ENCODE measurements around the gene RPN1.
A peak's percentile ranks its signal among the peaks of the same experiment; 100 is the strongest.
"Not testable (repeated sequence)": the region's sequence is repeated elsewhere in the genome, so short reads cannot be mapped to it uniquely, and the experiment has no call there.

RPN1 gene

GRCh38 chr3:128650096-128651050 is at the start of gene RPN1:
Gene RPN1, minus strand, starts transcription at chr3:128650818. Its CDS starts 18 bp downstream, at chr3:128650800.
- peak; percentile 94 for DNase-seq

DNA sequence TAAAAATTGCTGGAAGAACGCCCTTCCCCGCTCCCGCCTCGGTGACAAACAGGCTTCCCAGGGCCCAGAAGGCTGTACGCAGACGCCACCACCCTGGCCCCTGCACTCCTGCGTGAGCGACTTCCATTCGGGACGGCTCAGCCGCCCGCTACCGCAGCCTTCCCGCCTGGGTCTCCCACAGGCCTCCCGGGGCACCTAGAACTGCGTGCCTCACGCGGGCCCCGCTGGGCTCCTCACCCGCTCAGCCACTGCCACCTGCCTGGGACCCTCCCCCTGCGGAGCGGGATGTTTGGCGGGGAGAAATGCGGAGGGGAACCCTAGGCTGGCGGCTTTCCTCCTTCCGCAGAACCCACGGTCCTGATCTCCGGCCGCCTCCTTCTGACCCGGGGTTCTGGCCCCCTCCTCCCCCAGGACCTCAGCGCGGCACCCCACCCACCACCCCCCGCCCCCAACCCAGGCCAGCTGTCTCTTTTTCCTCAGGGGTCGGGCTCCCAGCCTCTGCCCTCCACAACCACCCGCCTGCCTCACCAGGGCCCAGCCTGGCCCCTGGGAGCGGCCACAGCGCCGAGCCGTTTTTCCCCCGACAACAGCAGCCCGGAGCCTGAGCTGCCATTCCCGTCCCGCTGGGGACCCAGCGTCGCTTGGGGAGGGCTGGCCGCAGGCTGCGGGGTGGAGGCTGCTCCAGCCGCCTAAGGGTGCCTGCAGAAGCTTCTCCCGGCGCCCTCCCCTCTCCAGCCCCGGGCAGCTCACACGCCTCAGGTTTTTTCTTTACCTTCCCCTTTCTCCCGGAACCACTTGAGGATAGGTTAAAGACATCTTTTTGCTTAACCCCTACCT is 47.8 kb upstream of the RPN1 start:
- DNase-seq: peak; percentile 9

DNA sequence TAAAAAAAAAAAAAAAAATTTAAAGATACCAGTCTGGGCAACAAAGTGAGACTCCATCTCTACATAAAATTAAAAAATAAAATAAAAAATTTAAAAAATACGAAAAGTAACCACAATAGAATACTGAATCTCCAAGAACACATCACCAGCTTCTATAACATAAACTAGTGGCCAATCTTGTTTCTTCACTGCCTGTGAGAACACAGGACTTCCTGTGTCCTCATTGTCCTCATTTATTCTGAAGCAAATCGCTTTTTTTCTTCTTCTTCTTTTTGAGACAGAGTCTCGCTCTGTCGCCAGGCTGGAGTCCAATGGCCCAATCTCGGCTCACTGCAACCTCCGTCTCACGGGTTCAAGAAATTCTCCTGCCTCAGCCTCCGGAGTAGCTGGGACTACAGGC is 46.7 kb upstream of the RPN1 start:
- no peak for DNase-seq

DNA sequence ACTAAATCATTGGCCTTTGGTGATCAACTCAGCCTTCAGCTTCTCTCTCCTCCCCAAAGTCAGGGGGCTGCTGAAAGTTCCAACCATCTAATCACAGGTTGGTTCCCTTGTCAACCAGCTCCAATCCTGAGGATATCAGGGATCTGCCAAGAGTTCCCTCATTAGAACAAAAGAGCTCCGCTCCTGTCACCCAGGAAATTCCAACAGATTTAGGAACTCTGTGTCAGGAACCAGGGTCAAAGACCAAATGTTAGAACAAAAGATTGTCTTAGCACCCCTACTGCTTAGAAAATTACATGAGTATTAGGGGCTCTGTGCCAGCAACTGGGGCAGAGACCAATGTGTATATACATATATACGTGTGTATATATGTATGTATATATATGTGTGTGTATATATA is 43.1 kb upstream of the RPN1 start:
- no peak for DNase-seq

- DNase-seq: no peak
Measured at GRCh38 chr3:128689060-128689459, 38.4 kb upstream of the RPN1 start.

GRCh38 chr3:128686465-128686864 is 35.8 kb upstream of the RPN1 start:
- DNase-seq: no peak

- no peak for DNase-seq
Measured at GRCh38 chr3:128684986-128685726, 34.5 kb upstream of the RPN1 start.

DNA sequence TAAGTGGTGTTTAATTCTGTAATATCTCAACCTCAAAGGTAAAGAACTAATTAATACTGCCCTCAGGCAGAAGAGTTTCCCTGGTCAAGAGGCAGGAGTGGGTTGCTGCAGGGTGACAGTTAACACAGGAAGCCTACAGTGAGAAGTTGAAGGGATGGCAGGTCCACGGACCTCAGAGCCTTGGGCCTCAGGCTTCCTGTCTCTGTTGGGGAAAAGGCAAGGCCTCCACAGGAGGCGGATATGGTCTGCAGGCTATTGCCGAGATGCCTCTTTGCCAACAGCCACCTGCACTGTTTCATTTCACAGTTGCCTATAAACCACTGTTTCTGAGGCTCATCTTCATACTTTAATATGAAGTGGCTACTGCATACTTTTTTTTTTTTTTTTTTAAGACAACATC is 33.3 kb upstream of the RPN1 start:
- DNase-seq: no peak

- no peak for DNase-seq
Measured at GRCh38 chr3:128681369-128681829, 30.8 kb upstream of the RPN1 start.

GRCh38 chr3:128680603-128681368 is 30.2 kb upstream of the RPN1 start:
- peak; percentile 98 for DNase-seq

GRCh38 chr3:128679338-128679737 is 28.7 kb upstream of the RPN1 start:
- no peak for DNase-seq

DNA sequence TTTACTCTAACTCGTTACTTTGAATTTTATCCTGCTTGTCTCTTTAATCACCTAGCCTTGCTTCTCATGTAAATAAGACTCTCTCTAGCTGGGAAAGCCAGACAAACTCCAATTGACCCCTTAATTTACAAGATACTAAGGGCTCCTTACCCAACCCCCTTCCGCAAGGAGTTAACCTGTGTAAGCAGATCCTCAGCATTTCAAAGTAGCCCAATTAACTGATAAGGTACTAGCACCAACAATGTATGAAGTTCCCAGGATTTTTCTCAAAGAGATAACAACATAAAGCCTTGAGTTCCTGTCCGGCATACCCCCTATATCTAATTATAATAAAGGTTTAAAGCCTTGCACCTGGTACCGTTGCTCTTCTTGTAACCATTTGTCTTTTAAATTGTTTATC is 25.2 kb upstream of the RPN1 start:
- DNase-seq: not testable (repeated sequence)

DNA sequence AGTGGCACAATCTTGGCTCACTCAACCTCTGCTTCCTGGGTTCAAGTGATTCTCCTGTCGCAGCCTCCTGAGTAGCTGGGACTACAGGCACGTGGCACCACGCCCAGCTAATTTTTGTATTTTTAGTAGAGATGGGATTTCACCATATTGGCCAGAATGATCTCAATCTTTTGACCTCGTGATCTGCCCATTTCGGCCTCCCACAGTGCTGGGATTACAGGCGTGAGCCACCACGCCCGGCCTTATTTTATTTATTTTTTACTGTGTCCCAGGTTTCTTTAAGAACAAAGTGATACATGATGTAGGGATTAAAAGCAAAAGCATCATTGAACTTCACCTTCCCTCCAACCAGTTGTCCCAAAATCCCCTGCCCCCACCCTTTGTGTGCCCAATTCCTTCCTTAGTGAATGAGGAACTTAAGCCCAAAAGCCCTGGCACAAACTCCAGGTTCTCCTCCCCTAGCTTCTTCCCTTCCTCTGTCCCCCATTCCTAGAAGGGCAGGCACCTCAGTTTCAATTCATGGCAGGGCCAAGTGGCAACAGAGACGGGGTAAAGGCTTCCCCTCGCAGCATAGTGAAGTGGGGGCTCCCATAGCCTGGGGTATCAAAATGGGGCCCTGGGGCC is 23.7 kb upstream of the RPN1 start:
- DNase-seq: no peak

DNA sequence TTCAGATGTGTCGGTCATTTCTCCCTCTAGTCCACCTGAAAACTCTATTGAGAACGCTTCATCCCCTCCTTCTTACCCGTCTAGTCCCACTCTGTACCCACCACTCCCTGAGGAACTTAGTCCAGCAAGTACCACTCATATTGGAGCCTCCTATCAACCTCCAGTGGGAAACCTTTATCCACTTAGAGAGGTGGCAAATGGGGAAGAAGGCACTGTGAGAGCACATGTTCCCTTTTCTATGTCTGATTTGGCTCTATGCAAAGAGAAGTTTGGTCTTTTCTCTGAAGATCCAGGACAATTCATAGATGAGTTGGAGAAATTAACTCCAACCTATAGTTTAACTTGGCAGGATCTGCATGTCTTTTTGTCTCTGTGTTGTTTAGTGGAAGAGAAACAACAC is 17.0 kb upstream of the RPN1 start:
- DNase-seq: no peak

- peak; percentile 8 for DNase-seq
Measured at GRCh38 chr3:128665362-128666021, 14.9 kb upstream of the RPN1 start.

DNA sequence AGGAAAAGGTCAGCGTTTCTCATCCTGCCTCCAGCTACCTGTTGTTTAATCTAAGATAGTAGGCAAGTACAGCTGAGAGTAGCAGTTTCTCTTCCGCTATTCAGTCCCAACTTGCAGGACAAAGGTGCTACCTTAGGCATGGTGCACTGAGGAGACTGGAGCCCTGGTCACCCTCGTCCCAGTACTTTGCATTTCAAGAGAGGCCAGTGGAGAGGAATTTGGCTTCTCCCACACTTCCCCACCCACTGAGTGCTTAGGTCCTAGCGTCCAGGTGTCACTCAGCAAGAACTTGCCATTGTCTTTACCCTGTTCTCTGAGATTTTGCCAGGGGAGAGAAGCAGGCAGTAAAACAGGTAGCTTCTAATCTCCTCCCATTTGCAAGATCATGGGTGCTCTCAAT is 12.5 kb upstream of the RPN1 start:
- DNase-seq: no peak

DNA sequence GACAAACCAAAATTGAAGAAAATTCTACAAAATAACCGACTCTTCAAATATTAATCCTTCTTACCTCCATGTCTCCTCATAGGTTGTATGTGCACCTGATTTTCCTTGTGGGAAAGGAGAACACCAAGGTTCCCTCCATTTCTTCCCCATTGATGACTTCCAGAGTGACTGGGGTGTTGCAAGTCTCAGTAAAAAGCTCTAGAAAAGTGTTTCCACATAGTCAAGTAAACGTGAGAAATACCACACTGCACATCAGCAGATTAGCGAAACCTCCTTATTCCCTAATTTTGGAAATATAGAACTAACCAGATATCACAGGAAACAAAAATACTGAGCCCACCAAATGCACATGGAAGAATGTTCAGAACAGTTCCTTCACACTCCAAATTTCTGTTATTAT is 4.9 kb upstream of the RPN1 start:
- DNase-seq: no peak

- DNase-seq: peak; percentile 25
Measured at GRCh38 chr3:128653993-128654805, 3.6 kb upstream of the RPN1 start.

GRCh38 chr3:128653383-128653992 is 2.9 kb upstream of the RPN1 start:
- not testable (repeated sequence) for DNase-seq

Measured in fibroblast of upper back skin (primary cell).